ENCODE measurements around the gene TFAP2A. TPM values are rescaled to one million over a fixed set of nuclear protein-coding genes. Genes with fewer than 3 reads are reported as not detected.

TFAP2A gene
- total and polyA plus RNA-seq, 10 of the 15 experiments (the other 5 are each of a cell fraction or from before 2014, with no cell fraction given) = 0.05 to 0.46 (median 0.17) TPM; not detected in 4

DNA sequence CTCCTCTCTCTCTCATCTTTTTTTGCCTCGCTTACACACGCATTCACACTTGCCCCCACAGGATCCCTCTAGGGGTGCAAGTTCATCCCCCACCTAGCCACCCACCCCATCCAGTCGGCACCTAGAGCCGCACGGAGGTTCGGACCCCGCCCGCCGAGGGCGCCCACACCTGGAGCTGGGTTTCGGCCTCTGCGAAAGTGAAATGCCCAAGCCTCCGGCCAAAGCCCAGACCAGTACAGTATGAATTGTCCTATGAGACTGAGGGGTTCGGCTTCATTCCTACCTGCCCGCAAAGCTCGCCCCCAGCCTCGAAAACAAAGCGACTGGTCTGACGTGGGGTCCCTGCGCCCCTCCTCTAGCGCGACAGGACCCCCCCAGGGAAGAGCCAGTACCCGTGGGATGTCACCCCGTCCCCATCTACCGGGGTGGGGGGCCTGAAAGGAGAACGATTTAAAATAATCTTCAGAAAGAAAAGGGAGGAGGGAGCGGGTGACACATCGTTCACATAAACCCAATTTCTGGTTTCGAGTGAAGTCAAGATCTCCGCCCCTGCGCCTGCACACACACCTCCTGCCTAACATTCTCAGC lies 1.5 kb downstream of the TFAP2A start:
- 19% methylated on average over 29 of the region's 31 CpGs for WGBS (ENCODE audit: insufficient coverage, insufficient replicate concordance, low lambda C conversion rate, missing lambda C conversion rate)
- Histone ChIP-seq H3K79me2 (ENCODE audit: control insufficient read depth, insufficient read depth, low read length) (no peaks in the 10 kb centered on the region), H3K9ac (ENCODE audit: control insufficient read depth, insufficient read depth, low read length) (no peak overlapping the region), H3K4me3 (peak overlapping the region; percentile 64), H2AFZ (ENCODE audit: control insufficient read depth, low read depth, low read length) (no peak overlapping the region), H3K9me3 (replicated peaks; ENCODE audit: control insufficient read depth, insufficient read depth, low read length) (peaks cover 2% of the 10 kb centered on the region; the same call in 1 of the 3 replicates), H3K27me3 (replicated peaks in 1 of 2; ENCODE audit: control insufficient read depth in 2 of 2, insufficient read depth in 2 of 2, low read length in 1 of 2) (peaks cover 12 to 48% of the 10 kb centered on the region in 2 experiments), H3K4me2 (ENCODE audit: control insufficient read depth, insufficient read depth) (peak overlapping the region; percentile 86), H4K20me1 (ENCODE audit: control insufficient read depth, insufficient read depth) (no peaks in the 10 kb centered on the region), H3K27ac (ENCODE audit: control insufficient read depth, insufficient read depth) (no peak overlapping the region), H3K4me1 (ENCODE audit: control insufficient read depth, insufficient read depth, low read length) (peaks cover 15% of the 10 kb centered on the region), H3K36me3 (ENCODE audit: control insufficient read depth in 2 of 2, insufficient read depth in 2 of 2, low read length in 1 of 2) (no peaks in the 10 kb centered on the region)
- no peak for TF ChIP-seq SIX5 (IDR thresholded peaks at IDR 0.05; ENCODE audit: low read depth, low read length, severe bottlenecking)
- TF ChIP-seq, protein P1, sequence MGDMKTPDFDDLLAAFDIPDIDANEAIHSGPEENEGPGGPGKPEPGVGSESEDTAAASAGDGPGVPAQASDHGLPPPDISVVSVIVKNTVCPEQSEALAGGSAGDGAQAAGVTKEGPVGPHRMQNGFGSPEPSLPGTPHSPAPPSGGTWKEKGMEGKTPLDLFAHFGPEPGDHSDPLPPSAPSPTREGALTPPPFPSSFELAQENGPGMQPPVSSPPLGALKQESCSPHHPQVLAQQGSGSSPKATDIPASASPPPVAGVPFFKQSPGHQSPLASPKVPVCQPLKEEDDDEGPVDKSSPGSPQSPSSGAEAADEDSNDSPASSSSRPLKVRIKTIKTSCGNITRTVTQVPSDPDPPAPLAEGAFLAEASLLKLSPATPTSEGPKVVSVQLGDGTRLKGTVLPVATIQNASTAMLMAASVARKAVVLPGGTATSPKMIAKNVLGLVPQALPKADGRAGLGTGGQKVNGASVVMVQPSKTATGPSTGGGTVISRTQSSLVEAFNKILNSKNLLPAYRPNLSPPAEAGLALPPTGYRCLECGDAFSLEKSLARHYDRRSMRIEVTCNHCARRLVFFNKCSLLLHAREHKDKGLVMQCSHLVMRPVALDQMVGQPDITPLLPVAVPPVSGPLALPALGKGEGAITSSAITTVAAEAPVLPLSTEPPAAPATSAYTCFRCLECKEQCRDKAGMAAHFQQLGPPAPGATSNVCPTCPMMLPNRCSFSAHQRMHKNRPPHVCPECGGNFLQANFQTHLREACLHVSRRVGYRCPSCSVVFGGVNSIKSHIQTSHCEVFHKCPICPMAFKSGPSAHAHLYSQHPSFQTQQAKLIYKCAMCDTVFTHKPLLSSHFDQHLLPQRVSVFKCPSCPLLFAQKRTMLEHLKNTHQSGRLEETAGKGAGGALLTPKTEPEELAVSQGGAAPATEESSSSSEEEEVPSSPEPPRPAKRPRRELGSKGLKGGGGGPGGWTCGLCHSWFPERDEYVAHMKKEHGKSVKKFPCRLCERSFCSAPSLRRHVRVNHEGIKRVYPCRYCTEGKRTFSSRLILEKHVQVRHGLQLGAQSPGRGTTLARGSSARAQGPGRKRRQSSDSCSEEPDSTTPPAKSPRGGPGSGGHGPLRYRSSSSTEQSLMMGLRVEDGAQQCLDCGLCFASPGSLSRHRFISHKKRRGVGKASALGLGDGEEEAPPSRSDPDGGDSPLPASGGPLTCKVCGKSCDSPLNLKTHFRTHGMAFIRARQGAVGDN (IDR thresholded peaks at IDR 0.05) = no peak
- no peak for TF ChIP-seq HCFC1 (IDR thresholded peaks at IDR 0.05; ENCODE audit: low read length)
- no peak for TF ChIP-seq ZNF207 (IDR thresholded peaks at IDR 0.05; ENCODE audit: borderline replicate concordance)
- no peak for TF ChIP-seq RAD21 (IDR thresholded peaks at IDR 0.05; ENCODE audit: insufficient read depth, low read depth, low read length)
- TF ChIP-seq, protein P2, sequence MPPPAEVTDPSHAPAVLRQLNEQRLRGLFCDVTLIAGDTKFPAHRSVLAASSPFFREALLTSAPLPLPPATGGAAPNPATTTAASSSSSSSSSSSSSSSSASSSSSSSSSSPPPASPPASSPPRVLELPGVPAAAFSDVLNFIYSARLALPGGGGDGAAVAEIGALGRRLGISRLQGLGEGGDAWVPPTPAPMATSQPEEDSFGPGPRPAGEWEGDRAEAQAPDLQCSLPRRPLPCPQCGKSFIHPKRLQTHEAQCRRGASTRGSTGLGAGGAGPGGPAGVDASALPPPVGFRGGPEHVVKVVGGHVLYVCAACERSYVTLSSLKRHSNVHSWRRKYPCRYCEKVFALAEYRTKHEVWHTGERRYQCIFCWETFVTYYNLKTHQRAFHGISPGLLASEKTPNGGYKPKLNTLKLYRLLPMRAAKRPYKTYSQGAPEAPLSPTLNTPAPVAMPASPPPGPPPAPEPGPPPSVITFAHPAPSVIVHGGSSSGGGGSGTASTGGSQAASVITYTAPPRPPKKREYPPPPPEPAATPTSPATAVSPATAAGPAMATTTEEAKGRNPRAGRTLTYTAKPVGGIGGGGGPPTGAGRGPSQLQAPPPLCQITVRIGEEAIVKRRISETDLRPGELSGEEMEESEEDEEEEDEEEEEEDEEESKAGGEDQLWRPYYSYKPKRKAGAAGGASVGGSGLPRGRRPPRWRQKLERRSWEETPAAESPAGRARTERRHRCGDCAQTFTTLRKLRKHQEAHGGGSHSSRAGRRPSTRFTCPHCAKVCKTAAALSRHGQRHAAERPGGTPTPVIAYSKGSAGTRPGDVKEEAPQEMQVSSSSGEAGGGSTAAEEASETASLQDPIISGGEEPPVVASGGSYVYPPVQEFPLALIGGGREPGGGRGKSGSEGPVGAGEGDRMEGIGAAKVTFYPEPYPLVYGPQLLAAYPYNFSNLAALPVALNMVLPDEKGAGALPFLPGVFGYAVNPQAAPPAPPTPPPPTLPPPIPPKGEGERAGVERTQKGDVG (CRISPR knock-in tag; IDR thresholded peaks at IDR 0.05) = no peak
- no peak for TF ChIP-seq BMI1 (IDR thresholded peaks at IDR 0.05; ENCODE audit: borderline replicate concordance)
- TF ChIP-seq CBFB (IDR thresholded peaks at IDR 0.05; ENCODE audit: low read depth) = no peak
- TF ChIP-seq STAT1 (conservative IDR thresholded peaks at IDR 0.05) = no peak
- no peak for TF ChIP-seq TBL1XR1 (IDR thresholded peaks at IDR 0.05; ENCODE audit: low read depth, low read length)
- TF ChIP-seq POLR2AphosphoS2 (IDR thresholded peaks at IDR 0.05; ENCODE audit: low read depth, low read length) = no peak
- no peak for TF ChIP-seq GATAD2B (conservative IDR thresholded peaks at IDR 0.05; ENCODE audit: low read depth)
- TF ChIP-seq KAT2A (conservative IDR thresholded peaks at IDR 0.05; ENCODE audit: control insufficient read depth, low read depth, low read length) = no peak
- in situ Hi-C loops (cut with MboI) (no loop called here), intact Hi-C loops (cut with micrococcal nuclease; ENCODE audit: unreplicated experiment) (no loop called here)
- ChIA-PET CTCF (interaction anchor here (0.6 to 4.0 kb wide), 3 partner anchors 16 to 383 kb away, joined by 3 to 20 read pairs (median 3); no protein-coding TSS in a partner anchor), RAD21 (ENCODE audit: unreplicated experiment) (interaction anchor here (1.4 kb wide), 1 partner anchor 9 kb away, joined by 4 read pairs; no protein-coding TSS in a partner anchor), POLR2A (no interaction called here), SMC1A (ENCODE audit: uncharacterized antibody, unreplicated experiment) (interaction anchor here (0.7 kb wide), 1 partner anchor 74 kb away, joined by 3 read pairs; no protein-coding TSS in a partner anchor)
- no TSS peak for BruUV-seq (replicated peaks)
- no peak for FAIRE-seq
- DNase-seq (ENCODE audit: low read depth, low spot score) = no peak
- peak; percentile 56 for ATAC-seq
